ENCODE results near the gene KMT2D.
A peak's percentile ranks its signal among the peaks of the same experiment; 100 is the strongest.

The KMT2D gene, protein sequence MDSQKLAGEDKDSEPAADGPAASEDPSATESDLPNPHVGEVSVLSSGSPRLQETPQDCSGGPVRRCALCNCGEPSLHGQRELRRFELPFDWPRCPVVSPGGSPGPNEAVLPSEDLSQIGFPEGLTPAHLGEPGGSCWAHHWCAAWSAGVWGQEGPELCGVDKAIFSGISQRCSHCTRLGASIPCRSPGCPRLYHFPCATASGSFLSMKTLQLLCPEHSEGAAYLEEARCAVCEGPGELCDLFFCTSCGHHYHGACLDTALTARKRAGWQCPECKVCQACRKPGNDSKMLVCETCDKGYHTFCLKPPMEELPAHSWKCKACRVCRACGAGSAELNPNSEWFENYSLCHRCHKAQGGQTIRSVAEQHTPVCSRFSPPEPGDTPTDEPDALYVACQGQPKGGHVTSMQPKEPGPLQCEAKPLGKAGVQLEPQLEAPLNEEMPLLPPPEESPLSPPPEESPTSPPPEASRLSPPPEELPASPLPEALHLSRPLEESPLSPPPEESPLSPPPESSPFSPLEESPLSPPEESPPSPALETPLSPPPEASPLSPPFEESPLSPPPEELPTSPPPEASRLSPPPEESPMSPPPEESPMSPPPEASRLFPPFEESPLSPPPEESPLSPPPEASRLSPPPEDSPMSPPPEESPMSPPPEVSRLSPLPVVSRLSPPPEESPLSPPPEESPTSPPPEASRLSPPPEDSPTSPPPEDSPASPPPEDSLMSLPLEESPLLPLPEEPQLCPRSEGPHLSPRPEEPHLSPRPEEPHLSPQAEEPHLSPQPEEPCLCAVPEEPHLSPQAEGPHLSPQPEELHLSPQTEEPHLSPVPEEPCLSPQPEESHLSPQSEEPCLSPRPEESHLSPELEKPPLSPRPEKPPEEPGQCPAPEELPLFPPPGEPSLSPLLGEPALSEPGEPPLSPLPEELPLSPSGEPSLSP (N-terminal part only)

DNA sequence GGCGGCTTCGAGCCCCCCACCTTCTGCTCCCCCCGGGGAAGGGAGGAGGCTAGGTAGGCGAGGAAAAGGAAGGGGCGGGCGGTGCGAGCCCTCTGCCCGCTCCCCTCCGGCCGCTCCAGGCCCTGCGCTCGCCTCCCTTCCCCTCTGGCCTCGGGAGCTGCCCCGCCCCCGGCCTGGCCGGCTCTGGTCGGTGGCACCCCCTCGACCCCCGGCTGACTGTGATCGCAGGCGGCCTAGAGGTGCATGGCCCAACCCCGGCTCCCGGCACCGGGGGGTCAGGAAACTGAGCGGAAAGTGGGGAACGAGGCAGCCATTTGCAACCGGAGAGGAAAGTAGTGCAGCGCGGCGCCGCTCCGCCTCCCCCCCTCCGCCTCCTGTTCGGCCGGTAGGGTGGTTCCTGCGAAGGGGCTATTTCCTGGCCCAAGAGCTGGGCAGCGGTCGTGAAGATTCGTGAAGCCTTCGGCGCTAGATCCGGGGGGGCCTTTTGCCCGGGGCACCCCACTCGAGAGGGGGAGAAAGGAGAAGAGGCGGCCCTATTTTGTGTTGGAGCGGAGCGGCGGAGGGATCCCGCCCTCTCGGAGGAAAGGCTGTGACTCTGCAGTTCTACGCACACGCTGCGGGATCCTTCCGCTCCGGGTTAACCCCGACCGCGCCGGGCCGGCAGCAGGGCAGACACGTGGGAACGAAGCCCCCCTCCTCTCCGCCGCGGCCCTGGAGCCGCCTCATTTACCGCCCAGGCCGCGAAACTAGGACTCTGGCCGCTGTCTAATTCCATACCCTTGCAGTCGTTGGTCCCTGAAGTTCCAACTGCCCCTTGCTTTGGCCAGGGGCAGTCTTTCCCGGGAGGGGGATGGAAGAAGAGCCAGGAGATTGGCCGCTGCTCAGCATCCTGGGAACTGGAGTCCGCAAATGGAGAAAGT is at the start of gene KMT2D:
KMT2D (minus strand) TSS at position 558 of the 920 bp plus-strand sequence. CDS start 5,470 bp downstream, outside the sequence.
- peak; percentile 84 for DNase-seq (ENCODE audit: low spot score)

DNA sequence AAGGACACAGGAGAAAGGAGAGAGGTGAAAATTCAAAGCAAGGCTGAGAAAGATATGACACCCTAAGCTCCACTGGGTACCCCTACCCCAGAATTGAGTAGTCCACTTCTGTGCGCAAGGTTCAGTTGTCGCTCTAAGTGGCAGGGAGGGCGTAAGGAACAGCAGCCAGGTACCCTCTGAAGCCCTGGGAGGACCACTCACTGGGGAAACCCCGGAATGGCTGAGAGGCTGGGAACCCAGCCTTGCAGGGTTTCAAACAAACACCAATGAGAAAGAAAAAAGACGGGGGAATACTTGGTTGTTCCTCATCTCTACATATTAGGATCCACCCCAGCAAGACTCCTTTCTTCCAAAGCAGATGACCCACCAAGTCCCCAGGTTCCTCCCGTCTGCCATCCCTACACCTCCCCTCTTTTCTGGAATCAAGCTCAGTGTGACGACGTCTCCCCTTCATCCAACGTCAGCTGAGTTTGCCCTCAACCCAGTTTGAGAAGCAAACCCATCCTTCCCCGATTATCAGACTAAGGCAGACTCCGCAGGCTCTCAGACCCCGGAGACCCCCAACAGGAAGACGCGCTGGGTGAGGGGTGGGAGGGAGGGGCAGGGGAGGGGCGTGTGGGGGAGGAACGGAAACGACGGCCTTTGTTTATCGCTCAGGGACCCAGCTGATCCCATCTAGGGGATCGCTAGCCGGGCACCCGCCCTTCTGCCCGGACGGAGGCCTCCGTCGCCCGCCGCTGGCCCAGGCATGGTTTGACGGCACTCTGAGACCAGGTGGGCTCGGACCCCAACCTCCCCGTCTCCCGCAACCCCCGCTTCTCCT is 49.3 kb upstream of the KMT2D start:
- no peak for DNase-seq (ENCODE audit: low spot score)

GRCh38 chr12:49108958-49109404 is 48.4 kb upstream of the KMT2D start:
- peak; percentile 56 for DNase-seq (ENCODE audit: low spot score)

GRCh38 chr12:49105504-49106084 is 45.0 kb upstream of the KMT2D start:
- no peak for DNase-seq (ENCODE audit: low spot score)

DNA sequence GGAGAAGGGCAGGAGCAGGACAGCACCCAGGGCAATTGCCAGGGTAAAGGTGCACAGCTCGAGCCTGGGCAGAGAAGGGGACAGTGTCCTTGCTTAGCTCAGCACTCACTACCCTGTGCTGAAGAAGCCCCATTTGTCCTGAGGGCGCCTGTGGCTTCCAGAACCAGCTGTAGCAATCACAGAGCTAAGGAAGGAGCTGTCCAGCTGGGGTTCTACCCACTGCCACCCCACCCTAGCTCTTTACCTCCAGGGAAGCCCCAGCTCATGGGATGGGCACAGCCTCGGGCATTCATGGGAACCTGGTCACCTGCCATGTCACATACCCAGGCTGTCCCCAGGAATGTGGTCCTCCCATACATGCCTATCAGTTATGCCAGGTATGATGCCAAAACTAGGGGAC is 44.2 kb upstream of the KMT2D start:
- DNase-seq (ENCODE audit: low spot score): no peak

DNA sequence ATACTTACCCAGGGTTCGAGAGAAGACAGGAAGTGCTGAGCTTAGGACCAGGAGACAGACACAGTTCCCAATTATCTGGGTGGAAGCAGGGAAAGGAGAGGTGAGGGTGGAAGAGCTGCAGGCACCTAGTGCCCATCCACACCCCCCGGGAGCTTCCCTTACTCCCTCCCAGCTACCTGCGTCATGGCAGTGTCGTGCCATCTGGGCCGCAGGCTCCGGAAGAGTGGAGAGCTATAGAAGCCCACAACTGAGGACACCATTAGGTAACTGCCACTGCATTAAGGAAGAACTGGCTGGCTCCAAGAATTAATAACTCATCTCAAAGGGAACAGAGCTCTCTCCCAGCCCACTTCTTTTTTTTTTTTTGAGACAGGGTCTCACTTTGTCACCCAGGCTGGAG is 39.8 kb upstream of the KMT2D start:
- DNase-seq (ENCODE audit: low spot score): no peak

DNA sequence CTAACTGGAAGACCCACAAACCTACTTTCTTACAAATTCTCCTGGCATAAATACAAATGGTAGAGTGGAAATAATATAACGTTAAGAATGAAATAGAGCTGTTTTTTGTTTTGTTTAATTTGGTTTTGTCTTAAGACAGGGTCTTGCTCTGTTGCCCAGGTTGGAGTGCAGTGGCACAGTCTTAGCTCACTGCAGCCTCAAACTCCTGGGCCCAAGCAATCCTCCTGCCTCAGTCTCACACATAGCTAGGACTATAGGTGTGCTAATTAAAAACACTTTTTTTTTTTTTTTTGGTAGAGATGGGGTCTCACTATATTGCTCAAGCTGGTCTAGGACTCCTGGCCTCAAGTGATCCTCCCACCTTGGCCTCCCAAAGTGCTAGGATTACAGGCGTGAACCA is 38.1 kb upstream of the KMT2D start:
- no peak for DNase-seq (ENCODE audit: low spot score)

DNA sequence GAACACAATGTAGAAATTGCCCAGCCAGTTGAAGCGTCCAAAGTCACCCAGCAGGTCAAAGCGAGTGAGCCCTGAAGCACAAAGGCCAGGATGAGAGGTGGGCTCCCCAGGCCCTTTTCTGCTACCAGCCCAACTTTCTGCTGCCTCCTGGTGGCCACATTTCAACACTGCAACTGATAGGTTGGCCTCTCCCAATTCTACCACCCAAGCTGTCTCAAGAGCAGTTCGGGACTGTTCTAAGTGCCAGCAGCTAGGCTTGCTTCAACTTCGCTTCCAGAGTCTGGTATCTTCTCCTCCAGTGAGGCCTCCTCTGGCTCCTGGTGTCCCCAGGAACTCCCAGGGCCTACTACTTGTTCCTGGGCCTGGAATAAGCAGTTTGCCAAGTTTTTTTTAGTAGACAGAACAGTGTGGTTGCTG is 37.4 kb upstream of the KMT2D start:
- DNase-seq (ENCODE audit: low spot score): peak; percentile 56

GRCh38 chr12:49097381-49097780 is 36.8 kb upstream of the KMT2D start:
- no peak for DNase-seq (ENCODE audit: low spot score)

DNA sequence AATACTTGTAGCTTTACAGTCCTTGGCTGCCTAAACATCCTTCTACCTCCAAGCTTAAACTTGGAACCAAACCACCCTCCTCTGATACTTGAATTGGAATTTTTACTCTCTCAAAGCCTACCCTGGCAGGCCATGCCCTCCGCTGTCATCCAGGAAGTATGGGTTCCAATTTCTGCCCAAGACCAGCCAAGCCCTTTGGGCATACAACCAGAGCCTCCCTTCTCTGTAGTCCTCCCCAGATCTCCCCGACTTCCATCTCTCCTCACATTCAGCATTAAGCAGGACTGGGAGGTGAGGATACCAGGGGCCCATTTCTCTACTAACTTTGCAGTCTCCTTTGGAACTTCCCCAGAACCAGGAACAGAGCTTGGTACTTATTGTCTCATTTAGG is 34.4 kb upstream of the KMT2D start:
- no peak for DNase-seq (ENCODE audit: low spot score)

- no peak for DNase-seq (ENCODE audit: low spot score)
Observed at GRCh38 chr12:49094160-49094974, 33.8 kb upstream of the KMT2D start, which contains the start of gene DHH. Gene DHH, minus strand, starts transcription at chr12:49094801. Its CDS starts 289 bp downstream, at chr12:49094512.

GRCh38 chr12:49093792-49094159 is 33.2 kb upstream of the KMT2D start:
- DNase-seq (ENCODE audit: low spot score): no peak

DNA sequence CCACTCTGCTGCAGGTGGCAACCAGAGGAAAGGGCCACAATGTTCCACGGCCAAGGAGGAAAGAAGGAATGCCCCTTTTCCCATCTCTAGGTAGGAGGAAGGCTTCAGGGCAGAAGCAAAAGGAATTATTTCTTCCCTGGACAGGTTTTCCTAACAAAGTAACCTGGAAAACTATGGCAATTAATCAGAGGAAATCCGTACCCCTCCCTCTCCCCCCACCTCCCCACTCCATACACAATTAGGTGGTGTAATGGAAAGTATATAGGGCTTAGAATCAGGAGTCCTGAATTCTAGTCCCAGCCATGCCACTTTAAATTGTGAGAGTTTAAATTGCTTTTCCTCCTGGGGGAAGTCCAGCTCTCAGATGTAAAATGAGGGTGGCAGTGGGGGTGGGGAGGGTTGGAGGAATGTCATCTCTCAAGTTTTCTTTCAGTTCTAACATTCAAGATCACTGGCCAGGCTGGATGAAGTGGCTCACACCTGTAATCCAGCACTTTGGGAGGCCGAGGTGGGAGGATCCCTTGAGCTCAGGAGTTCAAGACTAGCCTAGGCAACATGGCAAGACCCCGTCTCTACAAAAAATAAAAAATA is 32.3 kb upstream of the KMT2D start:
- no peak for DNase-seq (ENCODE audit: low spot score)

- DNase-seq (ENCODE audit: low spot score): peak; percentile 40
Observed at GRCh38 chr12:49092086-49092815, 31.7 kb upstream of the KMT2D start.

DNA sequence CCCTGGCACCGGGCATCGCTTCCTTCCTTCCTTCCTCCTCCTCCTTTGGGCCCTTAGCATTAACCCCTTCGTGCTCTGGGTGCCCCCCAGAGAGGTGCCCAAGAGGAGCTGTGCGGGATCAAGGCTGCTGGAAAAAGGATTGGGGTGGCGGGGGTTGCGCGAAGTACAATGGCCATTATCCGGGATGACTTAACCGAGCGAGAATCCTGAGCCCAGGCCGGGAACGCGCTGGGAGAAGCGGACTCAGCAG is 31.2 kb upstream of the KMT2D start:
- DNase-seq (ENCODE audit: low spot score): no peak

- DNase-seq (ENCODE audit: low spot score): no peak
Observed at GRCh38 chr12:49091056-49091835, 30.7 kb upstream of the KMT2D start.

DNA sequence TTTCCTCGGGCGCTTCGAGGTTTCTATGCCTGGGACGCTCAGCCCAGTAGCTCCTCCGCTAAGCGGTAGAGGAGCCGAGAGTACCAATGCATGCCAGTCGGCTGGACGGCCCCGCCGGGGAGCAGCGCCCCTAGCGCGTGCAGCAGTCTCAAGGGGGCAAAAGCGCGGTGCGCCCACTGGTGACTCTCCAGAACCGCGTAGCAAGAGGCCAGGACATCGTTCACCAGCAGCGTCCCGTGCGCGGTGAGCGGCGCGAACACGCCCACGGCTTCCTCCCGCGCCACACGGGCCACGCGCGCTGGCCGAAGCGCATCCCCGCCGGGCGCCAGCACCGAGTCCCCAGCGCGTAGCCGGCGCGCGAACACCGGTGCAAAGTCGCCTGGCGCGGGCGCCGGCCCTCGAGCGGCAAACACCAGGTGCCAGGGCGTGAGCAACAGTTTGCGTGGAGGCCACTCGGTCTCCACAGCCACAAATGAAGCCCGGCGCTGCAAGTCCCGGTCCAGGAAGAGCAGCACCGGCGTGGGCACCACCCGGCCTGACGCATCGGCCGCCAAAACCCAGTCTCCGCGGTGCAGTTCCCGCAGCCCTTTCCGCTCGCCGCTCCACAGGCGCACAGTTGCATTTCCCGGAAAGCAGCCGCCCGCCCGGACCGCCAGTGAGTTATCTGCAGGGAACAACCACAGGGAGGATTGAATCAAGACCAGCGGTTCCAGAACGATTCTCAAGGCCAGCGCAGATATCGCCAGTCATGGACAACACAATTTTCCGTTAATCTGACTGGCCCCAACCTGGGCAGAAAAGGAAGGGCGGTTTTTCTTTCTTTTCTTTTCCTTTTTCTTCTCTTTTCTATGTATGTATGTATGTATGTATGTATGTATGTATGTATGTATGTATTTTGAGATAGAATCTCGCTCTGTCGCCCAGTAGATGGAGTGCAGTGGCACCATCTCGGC is 29.5 kb upstream of the KMT2D start:
- no peak for DNase-seq (ENCODE audit: low spot score)

Measured in pons (tissue), 1 donor.